Chondrocyte (in vitro differentiated cells): ENCODE data around the gene ALPL. TPM values are rescaled to one million over a fixed set of nuclear protein-coding genes. Genes with fewer than 3 reads are reported as not detected.
"Not testable (repeated sequence)": the region's sequence is repeated elsewhere in the genome, so short reads cannot be mapped to it uniquely, and the experiment has no call there.

Source experiments
- DNase-seq: peaks from one replicate; pipeline ENCODE4 v3.0.0; 2021; ENCODE audit warnings: mixed read lengths, low spot score
- H3K27ac Mint-ChIP-seq: one replicate; pipeline ENCODE4 v1.8.0; 2021; ENCODE audit warnings: mild to moderate bottlenecking, moderate library complexity, mixed read lengths; ENCODE audit not compliant: unreplicated experiment
- H3K27me3 Mint-ChIP-seq: 2 replicates; pipeline ENCODE4 v1.8.0; 2021; ENCODE audit warnings: low read depth, mixed read lengths
- H3K36me3 Mint-ChIP-seq: 2 replicates; pipeline ENCODE4 v1.8.0; 2021; ENCODE audit warnings: low read depth, mixed read lengths
- H3K4me1 Mint-ChIP-seq: 2 replicates; pipeline ENCODE4 v1.8.0; 2021; ENCODE audit warnings: low read depth, mild to moderate bottlenecking, mixed read lengths
- H3K4me3 Mint-ChIP-seq: one replicate; pipeline ENCODE4 v1.8.0; 2021; ENCODE audit warnings: mild to moderate bottlenecking, moderate library complexity, mixed read lengths; ENCODE audit not compliant: unreplicated experiment
- H3K9me3 Mint-ChIP-seq: 2 replicates; pipeline ENCODE4 v1.8.0; 2021; ENCODE audit warnings: low read depth, mixed read lengths
- CTCF ChIP-seq: fragments of 200-600 bp; sonication (generic); IDR thresholded peaks from 2 replicates; pipeline ENCODE4 v1.5.0; 2021; ENCODE audit warnings: antibody characterized with exemption, mild to moderate bottlenecking, moderate library complexity
- total RNA-seq: library from RNA; stranded (reverse); gene quantifications from 3 replicates; pipeline ENCODE4 v1.2.1, GENCODE V29; 2021

Gene ALPL
- total RNA-seq, 1 donor from 2014 or later = 19.2 TPM

GRCh38 chr1:21517161-21517589 is 8.0 kb downstream of the ALPL start:
- H3K4me1 Mint-ChIP-seq = peaks cover 11% of the 10 kb centered on the region
- H3K4me3 Mint-ChIP-seq = no peak overlapping the region
- H3K9me3 Mint-ChIP-seq = no peaks in the 10 kb centered on the region

GRCh38 chr1:21517660-21518480 is 8.6 kb downstream of the ALPL start:
- no peak for DNase-seq
- peaks cover 9% of the 10 kb centered on the region for H3K4me1 Mint-ChIP-seq
- H3K27me3 Mint-ChIP-seq = no peaks in the 10 kb centered on the region
- no peak overlapping the region for H3K27ac Mint-ChIP-seq
- TF ChIP-seq CTCF = no peak
- no peaks in the 10 kb centered on the region for H3K9me3 Mint-ChIP-seq
- H3K4me3 Mint-ChIP-seq = no peak overlapping the region
- H3K36me3 Mint-ChIP-seq = no peaks in the 10 kb centered on the region

More at GRCh38 chr1:21517161-21517589, 8.0 kb downstream of the ALPL start:
- Mint-ChIP-seq H3K27ac (no peak overlapping the region), H3K36me3 (no peaks in the 10 kb centered on the region), H3K27me3 (no peaks in the 10 kb centered on the region)
- DNase-seq = no peak
- no peak for TF ChIP-seq CTCF

GRCh38 chr1:21518774-21519455 is 9.7 kb downstream of the ALPL start:
- no peak for DNase-seq
- H3K9me3 Mint-ChIP-seq = no peaks in the 10 kb centered on the region
- no peak overlapping the region for H3K27ac Mint-ChIP-seq
- no peak overlapping the region for H3K4me3 Mint-ChIP-seq
- H3K36me3 Mint-ChIP-seq = no peaks in the 10 kb centered on the region
- no peak for TF ChIP-seq CTCF
- no peaks in the 10 kb centered on the region for H3K27me3 Mint-ChIP-seq
- peaks cover 5% of the 10 kb centered on the region for H3K4me1 Mint-ChIP-seq

- not testable (repeated sequence) for H3K27ac Mint-ChIP-seq, H3K9me3 Mint-ChIP-seq, H3K4me3 Mint-ChIP-seq, H3K36me3 Mint-ChIP-seq, DNase-seq, H3K27me3 Mint-ChIP-seq, H3K4me1 Mint-ChIP-seq
Observed at GRCh38 chr1:21519486-21520070, 10.4 kb downstream of the ALPL start.

- TF ChIP-seq CTCF = no peak
- no peak for DNase-seq
- no peak overlapping the region for H3K4me3 Mint-ChIP-seq
- H3K27me3 Mint-ChIP-seq = no peaks in the 10 kb centered on the region
- H3K27ac Mint-ChIP-seq = peak overlapping the region; percentile 20
- no peaks in the 10 kb centered on the region for H3K36me3 Mint-ChIP-seq
- peaks cover 5% of the 10 kb centered on the region for H3K4me1 Mint-ChIP-seq
- H3K9me3 Mint-ChIP-seq = no peaks in the 10 kb centered on the region
Observed at GRCh38 chr1:21520899-21521716, 11.9 kb downstream of the ALPL start.
